Transverse colon (tissue), 4 donors: ENCODE results near the gene KRCC1. TPM values are rescaled to one million over a fixed set of nuclear protein-coding genes. Genes with fewer than 3 reads are reported as not detected.
A peak's percentile ranks its signal among the peaks of the same experiment; 100 is the strongest.

Experiments used
- DNase-seq: peaks from one replicate; pipeline ENCODE4 v3.0.0-alpha.2; 2019
- H3K27ac ChIP-seq, 4 donors: fragments of 200-600 bp; sonication (generic); 2 replicates each; pipeline ENCODE4 v1.5.1; 2016 to 2018; ENCODE audit warnings: inconsistent platforms in 4 of 4
- H3K27me3 ChIP-seq: fragments of 200-600 bp; sonication (generic); 2 replicates; pipeline ENCODE4 v1.5.1; 2017; ENCODE audit warnings: inconsistent platforms
- H3K36me3 ChIP-seq, 4 donors: fragments of 200-600 bp; sonication (generic); 2 replicates each; pipeline ENCODE4 v1.5.1; 2017 to 2019; ENCODE audit warnings: inconsistent platforms in 4 of 4
- H3K4me1 ChIP-seq, 4 donors: fragments of 200-600 bp; sonication (generic); 2 replicates each; pipeline ENCODE4 v1.5.1; 2017 to 2020; ENCODE audit warnings: inconsistent platforms in 4 of 4
- H3K4me3 ChIP-seq, 4 donors: fragments of 200-600 bp; sonication (generic); 1 replicate in 1 of 4; 2 replicates in 3 of 4; pipeline versions ENCODE4 v1.5.1 to v1.6.1; 2017 to 2019; ENCODE audit warnings: inconsistent platforms in 4 of 4
- H3K9me3 ChIP-seq, 2 donors: fragments of 200-600 bp; sonication (generic); 2 replicates each; pipeline ENCODE4 v1.5.1; 2017 to 2019; ENCODE audit warnings: inconsistent platforms in 2 of 2
- EP300 ChIP-seq: sonication (generic); formaldehyde crosslinking; IDR thresholded peaks from one replicate; pipeline ENCODE4 v1.6.1; 2017; ENCODE audit warnings: antibody characterized with exemption, low read depth
- POLR2A ChIP-seq: fragments of 450-650 bp; IDR thresholded peaks from one replicate; pipeline ENCODE4 v1.6.1; 2016; ENCODE audit warnings: antibody characterized with exemption, mild to moderate bottlenecking, moderate library complexity
- POLR2AphosphoS5 ChIP-seq, 3 donors: sonication (generic); formaldehyde crosslinking; IDR thresholded peaks; one replicate each; pipeline ENCODE4 v1.6.1; 2016; ENCODE audit warnings: antibody characterized with exemption in 3 of 3
- WGBS, 2 donors: methylation state at CpG; one replicate each; pipeline ENCODE4 v1.1.5; 2018; ENCODE audit warnings: low coverage in 1 of 2; 5-methylcytosine and 5-hydroxymethylcytosine counted together
- in situ Hi-C, 4 donors: fragments of 200-750 bp; cut with MboI; loops; one replicate each; pipeline versions ENCODE4 v1.15.0 to v1.15.1; 2017; ENCODE audit warnings: low sequenced_read_pairs in 3 of 4, low pct_ligation_motif_present in 1 of 4, low pct_unique_long_range_greater_than_20kb in 1 of 4
- intact Hi-C: fragments of 100-400 bp; cut with DNase I; formaldehyde crosslinking; loops from one replicate; pipeline ENCODE4 v1.15.1; 2023; ENCODE audit warnings: low total_unique reads
- total RNA-seq, 4 donors: library from RNA; depleted of rRNA; stranded (reverse); fragments of >200 nt; gene quantifications; one replicate each; pipeline ENCODE4 v1.1.0, GENCODE V29; 2016
- TF ChIP-seq, protein P1 (sequence below), 5 experiments: fragments of 200-600 bp in 3 of 5; fragments of 450-650 bp in 2 of 5; sonication (generic) in 3 of 5; IDR thresholded peaks; 1 replicate in 2 of 5; 2 replicates in 3 of 5; pipeline ENCODE4 v1.5.1; 2016 to 2017; ENCODE audit warnings: antibody characterized with exemption in 5 of 5, inconsistent platforms in 3 of 5, mild to moderate bottlenecking in 2 of 5, moderate library complexity in 1 of 5

Gene KRCC1
- total RNA-seq, 4 donors from 2014 or later, result 12.3 to 40.6 (median 27.6) TPM

DNA sequence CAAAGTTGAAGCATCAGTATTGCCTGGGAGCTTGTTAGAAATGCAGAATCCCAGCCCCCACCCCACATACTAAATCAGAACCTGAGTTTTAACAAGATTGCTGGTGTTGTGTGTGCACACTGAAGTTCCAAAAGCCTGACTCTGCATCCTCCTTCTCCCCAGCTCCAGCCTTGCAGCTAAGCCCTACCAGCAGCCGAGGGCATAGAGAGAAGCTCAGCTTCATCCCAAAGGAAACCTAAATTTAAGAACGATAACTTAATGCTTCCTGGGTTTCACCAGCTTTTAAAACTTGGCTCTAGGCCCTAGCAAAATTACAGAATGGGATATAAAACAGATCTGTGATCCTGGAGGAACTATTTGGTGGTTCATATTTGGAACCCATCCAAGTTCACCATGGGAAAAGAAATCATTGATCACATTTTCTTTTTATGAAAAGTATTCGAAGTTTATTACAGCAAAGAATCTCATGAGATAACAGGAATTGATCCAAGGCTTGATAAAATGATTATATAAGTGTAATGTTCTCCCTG, 23.1 kb upstream of the KRCC1 start:
- DNase-seq, result no peak
- in situ Hi-C loops (no loop called here), intact Hi-C loops (no loop called here)
- Histone ChIP-seq H3K4me3 (no peak overlapping the region), H3K4me1 (peaks cover 0 to 7% (median 2%) of the 10 kb centered on the region in 4 donors), H3K9me3 (no peaks in the 10 kb centered on the region), H3K27ac (peak overlapping the region in 2 of 4 donors; percentile 39 to 65), H3K27me3 (no peaks in the 10 kb centered on the region), H3K36me3 (no peaks in the 10 kb centered on the region)
- TF ChIP-seq POLR2A (no peak), POLR2AphosphoS5 (IDR thresholded peaks at IDR 0.05) (no peak), EP300 (no peak)
- TF ChIP-seq, protein P1, sequence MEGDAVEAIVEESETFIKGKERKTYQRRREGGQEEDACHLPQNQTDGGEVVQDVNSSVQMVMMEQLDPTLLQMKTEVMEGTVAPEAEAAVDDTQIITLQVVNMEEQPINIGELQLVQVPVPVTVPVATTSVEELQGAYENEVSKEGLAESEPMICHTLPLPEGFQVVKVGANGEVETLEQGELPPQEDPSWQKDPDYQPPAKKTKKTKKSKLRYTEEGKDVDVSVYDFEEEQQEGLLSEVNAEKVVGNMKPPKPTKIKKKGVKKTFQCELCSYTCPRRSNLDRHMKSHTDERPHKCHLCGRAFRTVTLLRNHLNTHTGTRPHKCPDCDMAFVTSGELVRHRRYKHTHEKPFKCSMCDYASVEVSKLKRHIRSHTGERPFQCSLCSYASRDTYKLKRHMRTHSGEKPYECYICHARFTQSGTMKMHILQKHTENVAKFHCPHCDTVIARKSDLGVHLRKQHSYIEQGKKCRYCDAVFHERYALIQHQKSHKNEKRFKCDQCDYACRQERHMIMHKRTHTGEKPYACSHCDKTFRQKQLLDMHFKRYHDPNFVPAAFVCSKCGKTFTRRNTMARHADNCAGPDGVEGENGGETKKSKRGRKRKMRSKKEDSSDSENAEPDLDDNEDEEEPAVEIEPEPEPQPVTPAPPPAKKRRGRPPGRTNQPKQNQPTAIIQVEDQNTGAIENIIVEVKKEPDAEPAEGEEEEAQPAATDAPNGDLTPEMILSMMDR (IDR thresholded peaks at IDR 0.05), result no peak
- WGBS, 2 donors, result 0 to 35% methylated on average over 1 to 3 of the region's 3 CpGs

DNA sequence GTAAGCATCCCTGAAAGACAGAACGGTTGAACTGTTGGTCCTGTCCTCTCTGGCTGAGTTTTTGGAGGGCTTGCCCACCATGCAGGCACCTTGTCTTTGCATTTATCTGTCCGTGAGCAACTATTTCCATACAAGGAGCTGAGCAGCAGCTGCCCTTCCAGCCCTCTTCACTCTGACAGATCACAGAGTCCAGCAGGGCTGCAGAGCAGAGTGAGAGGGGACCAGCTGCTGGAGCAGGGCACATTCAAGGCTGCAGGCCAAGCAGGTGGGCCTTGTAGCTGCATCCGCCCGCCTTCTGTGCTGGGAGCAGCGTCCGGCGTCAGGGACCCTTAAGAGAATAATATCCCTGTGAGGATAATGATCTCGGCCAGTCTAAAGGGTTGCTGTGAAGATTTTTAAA, 21.5 kb upstream of the KRCC1 start:
- in situ Hi-C loops (no loop called here), intact Hi-C loops (no loop called here)
- Histone ChIP-seq H3K4me3 (no peak overlapping the region), H3K4me1 (peaks cover 0 to 7% (median 0%) of the 10 kb centered on the region in 4 donors), H3K27me3 (no peaks in the 10 kb centered on the region), H3K27ac (peak overlapping the region in 3 of 4 donors; percentile 25 to 65 (median 43)), H3K36me3 (no peaks in the 10 kb centered on the region), H3K9me3 (no peaks in the 10 kb centered on the region)
- DNase-seq, result no peak
- WGBS, 2 donors, result 78 to 80% methylated on average over 6 to 8 of the region's 8 CpGs
- no peak for TF ChIP-seq POLR2A
- TF ChIP-seq, protein P1 (IDR thresholded peaks at IDR 0.05), result no peak
- TF ChIP-seq EP300, result no peak
- TF ChIP-seq POLR2AphosphoS5 (IDR thresholded peaks at IDR 0.05), result no peak

DNA sequence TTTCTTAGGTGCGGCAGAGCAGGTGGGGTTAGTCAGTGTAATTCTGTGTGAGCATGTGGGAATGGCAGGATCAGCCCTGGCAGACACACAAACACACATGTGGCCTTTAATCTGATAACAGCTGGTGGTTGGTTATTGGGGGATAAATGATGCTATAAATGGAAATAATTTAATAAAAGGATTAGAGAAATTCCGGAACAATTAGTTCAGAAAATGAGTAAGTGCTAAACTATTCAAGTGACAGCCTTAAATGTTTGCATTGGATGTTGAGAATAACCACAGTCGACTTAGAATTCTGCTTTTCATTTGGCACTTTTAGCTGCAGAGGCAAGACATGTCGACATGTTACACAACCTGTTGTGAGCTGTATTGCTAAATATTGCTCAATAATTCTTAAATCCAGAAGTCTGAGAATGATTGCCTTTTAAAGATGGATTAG, 19.3 kb upstream of the KRCC1 start:
- DNase-seq, result no peak
- Histone ChIP-seq H3K4me3 (no peak overlapping the region), H3K4me1 (peaks cover 0 to 10% (median 0%) of the 10 kb centered on the region in 4 donors), H3K36me3 (no peaks in the 10 kb centered on the region), H3K27me3 (no peaks in the 10 kb centered on the region), H3K9me3 (no peaks in the 10 kb centered on the region), H3K27ac (peak overlapping the region in 2 of 4 donors; percentile 5 to 55)
- TF ChIP-seq POLR2AphosphoS5 (IDR thresholded peaks at IDR 0.05), result peak in 1 of 3 donors; percentile 21
- no peak for TF ChIP-seq POLR2A
- TF ChIP-seq, protein P1 (IDR thresholded peaks at IDR 0.05), result no peak
- no peak for TF ChIP-seq EP300
- 64 to 69% methylated on average over 4 of the region's 4 CpGs for WGBS, 2 donors
- in situ Hi-C loops, result no loop called here
- intact Hi-C loops, result no loop called here

DNA sequence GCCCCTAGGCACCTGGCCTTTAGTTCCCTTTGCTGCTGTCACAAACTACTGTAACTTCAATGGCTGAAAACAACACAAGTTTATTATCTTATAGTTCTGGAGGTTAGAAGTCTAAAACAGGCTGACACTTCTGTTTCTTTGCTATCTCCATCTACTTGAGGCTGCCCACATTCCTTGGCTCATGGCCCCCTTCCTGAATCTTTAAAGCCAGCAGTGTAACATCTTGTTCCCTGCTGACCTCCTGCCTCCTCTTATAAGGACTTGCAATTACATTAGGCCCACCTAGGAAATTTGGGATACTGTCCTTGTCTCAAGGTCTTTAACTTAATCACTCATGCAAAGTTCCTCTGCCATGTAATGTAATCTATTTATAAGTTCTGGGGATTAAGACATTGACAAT, 18.6 kb upstream of the KRCC1 start:
- H3K4me1 ChIP-seq, result peaks cover 0 to 8% (median 0%) of the 10 kb centered on the region in 4 donors
- no peaks in the 10 kb centered on the region for H3K27me3 ChIP-seq
- intact Hi-C loops, result no loop called here
- H3K4me3 ChIP-seq, result no peak overlapping the region
- no peak for TF ChIP-seq POLR2A
- no peak for TF ChIP-seq EP300
- TF ChIP-seq POLR2AphosphoS5 (IDR thresholded peaks at IDR 0.05), result no peak
- TF ChIP-seq, protein P1 (IDR thresholded peaks at IDR 0.05), result no peak
- DNase-seq, result no peak
- H3K36me3 ChIP-seq, result no peaks in the 10 kb centered on the region
- H3K27ac ChIP-seq, result peak overlapping the region in 1 of 4 donors; percentile 55
- no peaks in the 10 kb centered on the region for H3K9me3 ChIP-seq
- in situ Hi-C loops, result no loop called here
